Astrocyte (in vitro differentiated cells and primary cell): Measurements from ENCODE around the gene SLC25A53.
A peak's percentile ranks its signal among the peaks of the same experiment; 100 is the strongest.

Experiments
- EZH2 ChIP-seq: IDR thresholded peaks from 2 replicates; pipeline ENCODE4 v1.6.1; 2012; ENCODE audit warnings: mild to moderate bottlenecking, low read length, inconsistent platforms; ENCODE audit not compliant: insufficient read depth
- TF ChIP-seq, protein P1 (sequence below): IDR thresholded peaks from 2 replicates; pipeline ENCODE4 v1.5.1; 2011; ENCODE audit warnings: low read depth, mild to moderate bottlenecking, inconsistent platforms, low read length, moderate library complexity; ENCODE audit not compliant: insufficient read depth

DNA sequence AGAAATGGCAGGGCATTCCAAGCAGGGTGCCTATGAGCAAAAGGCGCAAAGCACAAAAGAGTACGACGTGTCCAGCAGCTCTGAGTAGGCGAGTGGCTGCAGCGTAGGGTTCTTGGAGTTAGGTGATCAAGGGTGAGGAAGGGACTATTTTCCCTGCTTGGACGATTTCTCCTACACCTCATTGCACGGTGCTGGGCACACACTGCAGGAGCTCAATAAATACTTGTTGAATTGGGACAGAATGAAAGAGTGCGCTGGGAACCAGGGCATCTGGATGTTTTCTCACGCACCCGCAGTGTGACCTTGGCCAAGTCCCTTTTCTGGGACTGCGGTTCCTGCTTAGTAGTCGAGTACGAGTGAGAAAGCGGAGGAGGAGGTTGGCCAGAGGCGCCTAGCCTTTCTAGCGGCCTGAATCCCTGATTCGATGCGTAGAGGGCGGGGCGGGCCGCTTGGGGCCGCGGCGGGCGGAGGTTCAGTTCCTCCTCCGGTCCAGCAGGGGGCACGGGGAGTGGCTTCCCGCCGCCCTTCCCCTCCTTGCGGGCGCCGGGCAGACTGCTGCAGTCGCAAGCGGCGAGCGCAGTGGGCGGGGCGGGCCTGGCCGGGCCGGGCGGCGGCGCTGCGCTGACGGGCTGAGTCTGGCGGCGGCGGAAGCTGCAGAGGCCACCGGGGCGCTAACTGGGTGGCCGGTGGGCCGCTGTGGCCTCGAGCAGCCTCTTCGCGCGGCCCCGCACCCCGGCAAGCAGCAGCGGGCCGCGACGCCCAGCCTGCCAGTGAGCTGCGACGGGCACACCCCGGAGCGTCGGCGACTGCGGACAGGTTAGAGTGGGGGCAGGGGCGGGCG is 9.3 kb upstream of the SLC25A53 start, which contains the start of gene FAM199X:
- TF ChIP-seq, protein P1, sequence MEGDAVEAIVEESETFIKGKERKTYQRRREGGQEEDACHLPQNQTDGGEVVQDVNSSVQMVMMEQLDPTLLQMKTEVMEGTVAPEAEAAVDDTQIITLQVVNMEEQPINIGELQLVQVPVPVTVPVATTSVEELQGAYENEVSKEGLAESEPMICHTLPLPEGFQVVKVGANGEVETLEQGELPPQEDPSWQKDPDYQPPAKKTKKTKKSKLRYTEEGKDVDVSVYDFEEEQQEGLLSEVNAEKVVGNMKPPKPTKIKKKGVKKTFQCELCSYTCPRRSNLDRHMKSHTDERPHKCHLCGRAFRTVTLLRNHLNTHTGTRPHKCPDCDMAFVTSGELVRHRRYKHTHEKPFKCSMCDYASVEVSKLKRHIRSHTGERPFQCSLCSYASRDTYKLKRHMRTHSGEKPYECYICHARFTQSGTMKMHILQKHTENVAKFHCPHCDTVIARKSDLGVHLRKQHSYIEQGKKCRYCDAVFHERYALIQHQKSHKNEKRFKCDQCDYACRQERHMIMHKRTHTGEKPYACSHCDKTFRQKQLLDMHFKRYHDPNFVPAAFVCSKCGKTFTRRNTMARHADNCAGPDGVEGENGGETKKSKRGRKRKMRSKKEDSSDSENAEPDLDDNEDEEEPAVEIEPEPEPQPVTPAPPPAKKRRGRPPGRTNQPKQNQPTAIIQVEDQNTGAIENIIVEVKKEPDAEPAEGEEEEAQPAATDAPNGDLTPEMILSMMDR = peak; percentile 8
- no peak for TF ChIP-seq EZH2
